ENCODE measurements around the gene SPTBN1.

- TF ChIP-seq ZNF274 (IDR thresholded peaks at IDR 0.05; ENCODE audit: low read depth, low read length) (no peak), YY1 (IDR thresholded peaks at IDR 0.05; ENCODE audit: insufficient read depth, insufficient read length) (no peak)
Measured at GRCh38 chr2:54699665-54700064, 243.5 kb downstream of the SPTBN1 start.
